MCF 10A (cell line): ENCODE data around the gene GAS6. TPM values are rescaled to one million over a fixed set of nuclear protein-coding genes. Genes with fewer than 3 reads are reported as not detected.

Experiments
- BruUV-seq: library from RNA; stranded (reverse); fragments of 400-500 nt; replicated peaks from 2 replicates; lab custom pipeline; 2021; lab: Mats Ljungman, UMichigan
- CTCF ChIA-PET: fragments of 300-600 bp; sonication (Branson Sonifier 250); formaldehyde crosslinking; extraction: SDS; loops from one replicate; lab custom pipeline; 2021; ENCODE audit warnings: antibody characterized with exemption, inconsistent platforms; lab: Yijun Ruan, JAX
- POLR2A ChIA-PET: fragments of 300-600, 350-650 bp; sonication (Branson Sonifier 250); formaldehyde crosslinking; extraction: SDS; loops from one replicate; lab custom pipeline; 2020; ENCODE audit warnings: antibody characterized with exemption, inconsistent platforms; lab: Yijun Ruan, JAX
- DNase-seq: peaks from one replicate; pipeline ENCODE4 v3.0.0-alpha.2; 2018; ENCODE audit not compliant: unreplicated experiment
- H3K27ac Mint-ChIP-seq: one replicate; pipeline ENCODE4 v1.8.0; 2022; ENCODE audit warnings: mild to moderate bottlenecking, low read depth, mixed read lengths; ENCODE audit not compliant: unreplicated experiment
- H3K27me3 Mint-ChIP-seq: one replicate; pipeline ENCODE4 v1.8.0; 2022; ENCODE audit warnings: mixed read lengths; ENCODE audit not compliant: insufficient read depth, unreplicated experiment
- H3K36me3 Mint-ChIP-seq: one replicate; pipeline ENCODE4 v1.8.0; 2022; ENCODE audit warnings: mild to moderate bottlenecking, moderate library complexity, mixed read lengths; ENCODE audit not compliant: insufficient read depth, unreplicated experiment
- H3K4me1 Mint-ChIP-seq: one replicate; pipeline ENCODE4 v1.8.0; 2022; ENCODE audit warnings: mixed read lengths; ENCODE audit not compliant: insufficient read depth, unreplicated experiment
- H3K4me3 Mint-ChIP-seq: one replicate; pipeline ENCODE4 v1.8.0; 2022; ENCODE audit warnings: mild to moderate bottlenecking, moderate library complexity, mixed read lengths; ENCODE audit not compliant: unreplicated experiment
- H3K9me3 Mint-ChIP-seq: one replicate; pipeline ENCODE4 v1.8.0; 2022; ENCODE audit warnings: mixed read lengths; ENCODE audit not compliant: unreplicated experiment
- intact Hi-C: fragments of 100-400 bp; cut with micrococcal nuclease; formaldehyde crosslinking; loops from 2 replicates; pipeline ENCODE4 v1.14.1; 2022
- total RNA-seq: library from RNA; stranded (reverse); gene quantifications from 2 replicates; pipeline ENCODE4 v1.2.3, GENCODE V29; 2022
- TF ChIP-seq, protein P1 (sequence below): fragments of 200-600 bp; IDR thresholded peaks from one replicate; pipeline ENCODE4 v1.8.0; 2022; ENCODE audit warnings: antibody characterized with exemption, mild to moderate bottlenecking; ENCODE audit not compliant: unreplicated experiment

Gene GAS6
- total RNA-seq, 1 experiment from 2014 or later: 92.3 TPM

DNA sequence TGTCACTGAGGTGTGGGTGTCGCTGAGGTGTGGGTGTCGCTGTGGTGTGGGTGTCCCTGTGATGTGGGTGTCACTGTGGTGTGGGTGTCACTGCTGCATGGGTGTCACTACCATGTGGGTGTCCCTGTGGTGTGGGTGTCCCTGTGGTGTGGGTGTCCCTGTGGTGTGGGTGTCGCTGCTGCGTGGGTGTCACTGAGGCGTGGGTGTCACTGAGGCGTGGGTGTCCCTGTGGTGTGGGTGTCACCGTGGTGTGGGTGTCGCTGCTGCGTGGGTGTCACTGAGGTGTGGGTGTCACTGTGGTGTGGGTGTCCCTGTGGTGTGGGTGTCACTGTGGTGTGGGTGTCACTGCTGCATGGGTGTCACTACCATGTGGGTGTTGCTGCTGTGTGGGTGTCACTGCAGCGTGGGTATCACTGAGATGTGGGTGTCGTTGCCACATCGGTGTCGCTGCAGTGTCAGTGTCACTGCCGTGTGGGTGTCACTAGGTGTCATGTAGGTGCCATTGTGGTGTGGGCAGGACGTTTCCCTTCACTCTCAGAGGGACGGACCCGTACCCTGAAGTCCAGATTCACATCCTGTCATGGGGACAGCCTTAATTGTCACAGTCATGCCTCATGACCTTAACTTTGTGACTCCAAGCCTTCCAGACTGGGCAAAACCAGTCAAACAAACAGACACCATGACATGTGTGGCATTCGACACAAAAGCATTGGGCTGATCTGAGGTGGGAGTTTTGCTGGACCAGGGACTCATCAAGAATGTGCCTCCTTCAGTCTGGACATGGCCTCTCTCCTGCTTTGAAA lies 12.7 kb upstream of the GAS6 start:
- TF ChIP-seq, protein P1, sequence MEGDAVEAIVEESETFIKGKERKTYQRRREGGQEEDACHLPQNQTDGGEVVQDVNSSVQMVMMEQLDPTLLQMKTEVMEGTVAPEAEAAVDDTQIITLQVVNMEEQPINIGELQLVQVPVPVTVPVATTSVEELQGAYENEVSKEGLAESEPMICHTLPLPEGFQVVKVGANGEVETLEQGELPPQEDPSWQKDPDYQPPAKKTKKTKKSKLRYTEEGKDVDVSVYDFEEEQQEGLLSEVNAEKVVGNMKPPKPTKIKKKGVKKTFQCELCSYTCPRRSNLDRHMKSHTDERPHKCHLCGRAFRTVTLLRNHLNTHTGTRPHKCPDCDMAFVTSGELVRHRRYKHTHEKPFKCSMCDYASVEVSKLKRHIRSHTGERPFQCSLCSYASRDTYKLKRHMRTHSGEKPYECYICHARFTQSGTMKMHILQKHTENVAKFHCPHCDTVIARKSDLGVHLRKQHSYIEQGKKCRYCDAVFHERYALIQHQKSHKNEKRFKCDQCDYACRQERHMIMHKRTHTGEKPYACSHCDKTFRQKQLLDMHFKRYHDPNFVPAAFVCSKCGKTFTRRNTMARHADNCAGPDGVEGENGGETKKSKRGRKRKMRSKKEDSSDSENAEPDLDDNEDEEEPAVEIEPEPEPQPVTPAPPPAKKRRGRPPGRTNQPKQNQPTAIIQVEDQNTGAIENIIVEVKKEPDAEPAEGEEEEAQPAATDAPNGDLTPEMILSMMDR: no peak
- Mint-ChIP-seq H3K36me3 (no peaks in the 10 kb centered on the region), H3K27ac (no peak overlapping the region), H3K4me1 (no peaks in the 10 kb centered on the region), H3K4me3 (no peak overlapping the region), H3K9me3 (no peaks in the 10 kb centered on the region), H3K27me3 (no peaks in the 10 kb centered on the region)
- intact Hi-C loops: no loop called here
- no peak for DNase-seq
- CTCF ChIA-PET: no interaction called here
- BruUV-seq: no TSS peak
- POLR2A ChIA-PET: no interaction called here

DNA sequence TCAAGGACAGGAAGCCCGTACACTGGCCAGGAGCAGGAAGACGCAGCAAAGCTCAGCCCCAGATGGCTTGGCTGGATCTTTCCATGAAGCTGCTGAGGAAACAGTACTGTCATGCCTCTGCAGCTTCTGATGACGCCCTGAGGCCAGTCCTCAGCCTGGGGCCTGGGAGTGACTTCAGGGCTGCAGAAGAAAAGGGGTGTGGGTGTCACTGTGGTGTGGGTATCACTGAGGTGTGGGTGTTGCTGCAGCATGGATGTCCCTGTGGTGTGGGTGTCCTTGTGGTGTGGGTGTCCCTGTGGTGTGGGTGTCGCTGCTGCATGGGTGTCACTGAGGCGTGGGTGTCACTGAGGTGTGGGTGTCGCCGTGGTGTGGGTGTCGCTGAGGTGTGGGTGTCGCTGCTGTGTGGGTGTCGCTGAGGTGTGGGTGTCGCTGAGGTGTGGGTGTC lies 12.0 kb upstream of the GAS6 start:
- TF ChIP-seq, protein P1: no peak
- Mint-ChIP-seq H3K4me1 (no peaks in the 10 kb centered on the region), H3K4me3 (no peak overlapping the region), H3K9me3 (no peaks in the 10 kb centered on the region), H3K27me3 (no peaks in the 10 kb centered on the region), H3K36me3 (no peaks in the 10 kb centered on the region), H3K27ac (no peak overlapping the region)
- POLR2A ChIA-PET: no interaction called here
- no peak for DNase-seq
- BruUV-seq: no TSS peak
- intact Hi-C loops: no loop called here
- CTCF ChIA-PET: no interaction called here

DNA sequence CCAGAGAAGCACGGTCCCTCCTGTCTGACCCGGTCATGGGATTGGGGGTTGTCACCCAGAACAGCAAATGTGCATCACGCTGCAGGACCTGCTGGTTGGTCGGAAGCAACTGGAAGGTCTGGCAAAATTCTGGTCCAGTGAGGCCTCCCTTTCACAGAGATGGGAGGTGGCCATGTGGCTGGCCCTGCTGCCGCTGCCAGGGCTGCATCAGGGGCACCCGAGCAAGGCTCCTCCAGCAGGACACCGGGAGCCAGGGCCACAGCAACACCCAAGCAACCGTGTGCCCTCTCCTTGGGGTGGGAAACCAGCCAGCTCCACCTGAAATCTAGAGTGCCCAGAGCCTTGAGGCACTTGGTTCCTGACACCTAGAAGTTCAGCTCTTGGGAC lies 11.5 kb upstream of the GAS6 start:
- no peak for DNase-seq
- Mint-ChIP-seq H3K36me3 (no peaks in the 10 kb centered on the region), H3K4me1 (no peaks in the 10 kb centered on the region), H3K4me3 (no peak overlapping the region), H3K9me3 (no peaks in the 10 kb centered on the region), H3K27me3 (no peaks in the 10 kb centered on the region), H3K27ac (no peak overlapping the region)
- TF ChIP-seq, protein P1: no peak
- CTCF ChIA-PET: no interaction called here
- intact Hi-C loops: no loop called here
- BruUV-seq: no TSS peak
- POLR2A ChIA-PET: no interaction called here

DNA sequence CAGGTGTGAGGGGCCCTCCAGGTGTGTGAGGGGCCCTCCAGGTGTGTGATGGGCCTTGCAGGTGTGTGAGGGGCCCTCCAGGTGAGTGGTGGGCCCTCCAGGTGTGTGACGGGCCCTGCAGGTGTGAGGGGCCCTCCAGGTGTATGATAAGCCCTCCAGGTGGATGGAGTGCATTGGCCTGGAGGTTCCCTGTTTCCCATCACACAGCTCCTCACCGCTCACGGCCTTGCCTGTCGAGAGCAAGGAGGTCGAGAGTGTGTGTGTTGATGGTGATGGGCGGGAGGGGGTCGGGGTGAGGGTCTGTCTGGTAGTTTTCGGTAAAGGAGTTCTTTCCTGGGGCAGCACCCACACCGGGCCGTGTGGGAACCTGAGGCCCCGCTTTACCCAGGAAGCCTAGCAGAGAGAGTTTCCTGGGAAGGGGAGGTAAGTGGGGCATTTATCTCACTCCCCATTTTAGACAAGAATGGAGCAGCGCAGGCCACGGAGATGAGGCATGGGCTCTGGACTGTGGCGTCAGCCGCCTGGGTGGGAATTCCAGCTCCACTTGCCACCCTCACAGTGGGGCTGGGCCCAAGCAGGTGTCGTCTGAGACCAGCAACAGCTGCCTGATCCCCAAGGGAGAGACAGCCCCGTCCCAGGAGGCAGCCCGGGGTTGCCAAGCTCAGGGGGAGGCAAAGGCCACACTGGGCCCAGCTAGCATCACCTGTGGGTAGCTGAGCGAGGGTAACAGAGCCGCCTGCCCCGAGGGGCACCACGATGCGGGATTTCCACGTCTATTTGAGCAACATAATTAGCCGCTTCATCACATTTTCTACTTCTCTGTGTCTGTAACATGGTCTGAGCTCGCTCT lies 10.9 kb upstream of the GAS6 start:
- H3K27ac Mint-ChIP-seq: no peak overlapping the region
- no peak for DNase-seq
- H3K9me3 Mint-ChIP-seq: no peaks in the 10 kb centered on the region
- ChIA-PET CTCF (interaction anchor here (0.6 kb wide), 1 partner anchor 607 kb away, joined by 3 read pairs; no protein-coding TSS in a partner anchor), POLR2A (no interaction called here)
- H3K4me3 Mint-ChIP-seq: no peak overlapping the region
- TF ChIP-seq, protein P1: no peak
- H3K4me1 Mint-ChIP-seq: no peaks in the 10 kb centered on the region
- no peaks in the 10 kb centered on the region for H3K36me3 Mint-ChIP-seq
- BruUV-seq: no TSS peak
- no peaks in the 10 kb centered on the region for H3K27me3 Mint-ChIP-seq
- intact Hi-C loops: no loop called here
